Middle frontal gyrus (tissue), 1 donor: ENCODE results near the gene TTLL8.

Source experiments
- DNase-seq: peaks from one replicate; pipeline ENCODE4 v3.0.0-alpha.2; 2015; ENCODE audit warnings: low spot score; ENCODE audit errors: extremely low spot score

TTLL8 gene

GRCh38 chr22:50022171-50022819, 35.8 kb downstream of the TTLL8 start:
- DNase-seq = no peak

GRCh38 chr22:50020606-50021005, 37.5 kb downstream of the TTLL8 start:
- DNase-seq = no peak

GRCh38 chr22:50019316-50019715, 38.8 kb downstream of the TTLL8 start:
- no peak for DNase-seq

- no peak for DNase-seq
Observed at GRCh38 chr22:50018608-50019285, 39.4 kb downstream of the TTLL8 start.

GRCh38 chr22:50017701-50018224, 40.3 kb downstream of the TTLL8 start:
- no peak for DNase-seq

- no peak for DNase-seq
Observed at GRCh38 chr22:50016988-50017700, 41.0 kb downstream of the TTLL8 start.

- DNase-seq = no peak
Observed at GRCh38 chr22:50016308-50016987, 41.6 kb downstream of the TTLL8 start.

GRCh38 chr22:50015451-50016307, 42.4 kb downstream of the TTLL8 start:
- no peak for DNase-seq

GRCh38 chr22:50014655-50015401, 43.3 kb downstream of the TTLL8 start:
- DNase-seq = no peak

GRCh38 chr22:50014053-50014501, 44.0 kb downstream of the TTLL8 start:
- DNase-seq = no peak

GRCh38 chr22:50012211-50013181, 45.6 kb downstream of the TTLL8 start, which contains the start of gene IL17REL:
Gene IL17REL, minus strand, starts transcription at chr22:50012765. Its CDS starts 119 bp downstream, at chr22:50012646.
- no peak for DNase-seq

- DNase-seq = no peak
Observed at GRCh38 chr22:50011447-50012210, 46.5 kb downstream of the TTLL8 start.

GRCh38 chr22:50010676-50011446, 47.2 kb downstream of the TTLL8 start:
- no peak for DNase-seq

- no peak for DNase-seq
Observed at GRCh38 chr22:50009765-50010675, 48.1 kb downstream of the TTLL8 start.

GRCh38 chr22:50009251-50009650, 48.8 kb downstream of the TTLL8 start:
- no peak for DNase-seq
